PC-9 (cell line): ENCODE results near the gene NDUFB8. TPM values are rescaled to one million over a fixed set of nuclear protein-coding genes. Genes with fewer than 3 reads are reported as not detected.

Source experiments
- BruUV-seq: library from RNA; stranded (reverse); fragments of 400-500 nt; replicated peaks from 2 replicates; lab custom pipeline; 2021; lab: Mats Ljungman, UMichigan
- CTCF ChIA-PET: fragments of 300-600 bp; sonication (Branson Sonifier 250); formaldehyde crosslinking; loops from one replicate; lab custom pipeline; 2022; ENCODE audit warnings: antibody characterized with exemption; lab: Charles Lee
- POLR2A ChIA-PET: fragments of 300-600 bp; sonication (Branson Sonifier 250); formaldehyde crosslinking; loops from one replicate; lab custom pipeline; 2022; ENCODE audit warnings: antibody characterized with exemption; ENCODE audit not compliant: unreplicated experiment; lab: Charles Lee
- DNase-seq, 2 experiments: peaks; one replicate each; pipeline versions ENCODE4 v3.0.0 to v3.0.0-alpha.2; 2015 to 2022; ENCODE audit warnings: mixed read lengths in 1 of 2
- H2AFZ ChIP-seq: fragments of 200-600 bp; sonication (generic); 2 replicates; pipeline ENCODE4 v1.8.1; 2017; ENCODE audit warnings: antibody characterized with exemption
- H3F3A ChIP-seq: fragments of 200-600 bp; sonication (generic); 2 replicates; pipeline ENCODE4 v1.8.1; 2017; ENCODE audit warnings: antibody characterized with exemption, mild to moderate bottlenecking, low read depth; ENCODE audit not compliant: insufficient read depth
- H3K27ac ChIP-seq: fragments of 200-600 bp; sonication (generic); 2 replicates; pipeline ENCODE4 v1.6.1; 2016; ENCODE audit warnings: mixed run types
- H3K27me3 ChIP-seq: fragments of 200-600 bp; sonication (generic); 2 replicates; pipeline ENCODE4 v1.6.1; 2016; ENCODE audit warnings: low read depth, mixed run types; ENCODE audit not compliant: insufficient read depth
- H3K36me3 ChIP-seq: fragments of 200-600 bp; sonication (generic); 2 replicates; pipeline ENCODE4 v1.6.1; 2016; ENCODE audit warnings: low read depth, mixed run types
- H3K4me1 ChIP-seq: fragments of 200-600 bp; sonication (generic); replicated peaks from 2 replicates; pipeline ENCODE4 v1.6.1; 2016; ENCODE audit warnings: mixed run types; ENCODE audit not compliant: insufficient read depth
- H3K4me2 ChIP-seq: fragments of 200-600 bp; sonication (generic); 2 replicates; pipeline ENCODE4 v1.6.1; 2017; ENCODE audit warnings: mixed run types
- H3K4me3 ChIP-seq: fragments of 200-600 bp; sonication (generic); 2 replicates; pipeline ENCODE4 v1.6.1; 2016; ENCODE audit warnings: mixed run types
- H3K79me2 ChIP-seq: fragments of 200-600 bp; sonication (generic); 2 replicates; pipeline ENCODE4 v1.6.1; 2017; ENCODE audit warnings: low read depth, mixed run types
- H3K9me2 ChIP-seq: fragments of 200-600 bp; sonication (generic); 2 replicates; pipeline ENCODE4 v1.8.1; 2017; ENCODE audit warnings: mild to moderate bottlenecking; ENCODE audit not compliant: insufficient read depth
- H3K9me3 ChIP-seq: fragments of 200-600 bp; sonication (generic); 2 replicates; pipeline ENCODE4 v1.8.1; 2016; ENCODE audit warnings: low read depth; ENCODE audit not compliant: insufficient read depth
- H4K20me1 ChIP-seq: fragments of 200-600 bp; sonication (generic); 2 replicates; pipeline ENCODE4 v1.8.1; 2017; ENCODE audit not compliant: insufficient read depth
- CTCF ChIP-seq: fragments of 200-600 bp; sonication (generic); conservative IDR thresholded peaks from 2 replicates; pipeline ENCODE4 v1.6.1; 2017; ENCODE audit warnings: mixed run types, antibody characterized with exemption, mild to moderate bottlenecking, moderate library complexity
- EZH2 ChIP-seq: fragments of 200-600 bp; sonication (generic); IDR thresholded peaks from 2 replicates; pipeline ENCODE4 v1.8.0; 2017; ENCODE audit warnings: antibody characterized with exemption, low read depth
- intact Hi-C: fragments of 100-400 bp; cut with micrococcal nuclease; formaldehyde crosslinking; loops from one replicate; pipeline ENCODE4 v1.10.0; 2022; ENCODE audit not compliant: unreplicated experiment
- total RNA-seq: library from RNA; stranded (reverse); gene quantifications from 2 replicates; pipeline ENCODE4 v1.2.3, GENCODE V29; 2021

Gene NDUFB8
- total RNA-seq, 1 experiment from 2014 or later: 86.0 TPM

GRCh38 chr10:100561005-100561404, 31.3 kb upstream of the NDUFB8 start:
- no peak overlapping the region for H3K4me2 ChIP-seq
- H3K27ac ChIP-seq: no peak overlapping the region
- no peaks in the 10 kb centered on the region for H3K36me3 ChIP-seq
- no peak overlapping the region for H2AFZ ChIP-seq
- no peak for TF ChIP-seq EZH2
- TF ChIP-seq CTCF: no peak
- BruUV-seq: no TSS peak
- H3K4me1 ChIP-seq: no peaks in the 10 kb centered on the region
- H3K27me3 ChIP-seq: peaks cover 10% of the 10 kb centered on the region; the same call in 1 of the 2 replicates
- ChIA-PET POLR2A (no interaction called here), CTCF (no interaction called here)
- intact Hi-C loops: loop anchor here (5.0 kb wide), 2 partner anchors 181 to 451 kb away; no protein-coding TSS in a partner anchor
- H3K9me3 ChIP-seq: no peaks in the 10 kb centered on the region
- no peak overlapping the region for H3K4me3 ChIP-seq
- no peaks in the 10 kb centered on the region for H4K20me1 ChIP-seq
- DNase-seq: no peak
- no peaks in the 10 kb centered on the region for H3K9me2 ChIP-seq
- no peaks in the 10 kb centered on the region for H3K79me2 ChIP-seq
- no peaks in the 10 kb centered on the region for H3F3A ChIP-seq

GRCh38 chr10:100560248-100560647, 30.6 kb upstream of the NDUFB8 start:
- no TSS peak for BruUV-seq
- Histone ChIP-seq H3K9me3 (no peaks in the 10 kb centered on the region), H4K20me1 (no peaks in the 10 kb centered on the region), H3K9me2 (no peaks in the 10 kb centered on the region), H3F3A (no peaks in the 10 kb centered on the region), H2AFZ (no peak overlapping the region), H3K27me3 (peaks cover 8% of the 10 kb centered on the region; the same call in 1 of the 2 replicates), H3K4me1 (no peaks in the 10 kb centered on the region), H3K4me3 (no peak overlapping the region), H3K36me3 (no peaks in the 10 kb centered on the region), H3K4me2 (no peak overlapping the region), H3K79me2 (no peaks in the 10 kb centered on the region), H3K27ac (no peak overlapping the region)
- intact Hi-C loops: loop anchor here (5.0 kb wide), 2 partner anchors 182 to 452 kb away; no protein-coding TSS in a partner anchor
- DNase-seq: no peak
- CTCF ChIA-PET: no interaction called here
- TF ChIP-seq EZH2: no peak
- TF ChIP-seq CTCF: no peak
- POLR2A ChIA-PET: no interaction called here

- POLR2A ChIA-PET: no interaction called here
- CTCF ChIA-PET: interaction anchor here (0.5 kb wide), 1 partner anchor 19 kb away, joined by 8 read pairs; the partner anchor contains the start of gene HIF1AN
These were observed 25.2 kb upstream of the NDUFB8 start for GRCh38 chr10:100554902-100555301.

More at GRCh38 chr10:100554902-100555301, 25.2 kb upstream of the NDUFB8 start:
- Histone ChIP-seq H3K9me3 (no peaks in the 10 kb centered on the region), H3F3A (no peaks in the 10 kb centered on the region), H3K36me3 (no peaks in the 10 kb centered on the region), H3K79me2 (no peaks in the 10 kb centered on the region), H4K20me1 (no peaks in the 10 kb centered on the region), H3K27me3 (no peaks in the 10 kb centered on the region), H3K4me2 (no peak overlapping the region), H3K4me1 (no peaks in the 10 kb centered on the region), H2AFZ (no peak overlapping the region), H3K27ac (no peak overlapping the region), H3K4me3 (no peak overlapping the region), H3K9me2 (no peaks in the 10 kb centered on the region)
- intact Hi-C loops: no loop called here
- no peak for DNase-seq
- BruUV-seq: no TSS peak
- TF ChIP-seq EZH2: no peak
- TF ChIP-seq CTCF: no peak
